22Rv1 (cell line): ENCODE results near the gene SYT13.

ENCODE experiments used
- CTCF ChIP-seq: fragments of 450-650 bp; IDR thresholded peaks from 2 replicates; pipeline ENCODE4 v1.5.1; 2017; ENCODE audit warnings: mild to moderate bottlenecking
- ZFX ChIP-seq: fragments of 450-650 bp; IDR thresholded peaks from 2 replicates; pipeline ENCODE4 v1.6.1; 2017; ENCODE audit warnings: antibody characterized with exemption, borderline replicate concordance

- no peak for TF ChIP-seq CTCF
- TF ChIP-seq ZFX, result no peak
Measured at GRCh38 chr11:45227836-45228235, 58.3 kb downstream of the SYT13 start.
